H9 (cell line): ENCODE data around the gene RAB40B. TPM values are rescaled to one million over a fixed set of nuclear protein-coding genes. Genes with fewer than 3 reads are reported as not detected.

Experiments
- DNase-seq: peaks from one replicate; pipeline ENCODE4 v3.0.0-alpha.2; 2017
- H2AFZ ChIP-seq: one replicate; pipeline ENCODE4 v1.6.1; 2013; ENCODE audit warnings: mild to moderate bottlenecking, low read length, control low read depth, moderate library complexity
- H2AK5ac ChIP-seq: 2 replicates; pipeline ENCODE4 v1.6.1; 2013; ENCODE audit warnings: low read length, control low read depth, mixed read lengths; ENCODE audit not compliant: insufficient read length
- H2BK120ac ChIP-seq: one replicate; pipeline ENCODE4 v1.6.1; 2013; ENCODE audit warnings: low read depth, mild to moderate bottlenecking, low read length, control low read depth, inconsistent platforms; ENCODE audit not compliant: poor library complexity, severe bottlenecking
- H2BK12ac ChIP-seq: 2 replicates; pipeline ENCODE4 v1.6.1; 2013; ENCODE audit warnings: low read length, control low read depth, mixed read lengths, low read depth; ENCODE audit not compliant: insufficient read length
- H2BK15ac ChIP-seq: 2 replicates; pipeline ENCODE4 v1.6.1; 2013; ENCODE audit warnings: low read depth, low read length, control low read depth
- H2BK20ac ChIP-seq: one replicate; pipeline ENCODE4 v1.6.1; 2013; ENCODE audit warnings: low read depth, mild to moderate bottlenecking, low read length, control low read depth, inconsistent platforms; ENCODE audit not compliant: poor library complexity, severe bottlenecking
- H2BK5ac ChIP-seq: 2 replicates; pipeline ENCODE4 v1.6.1; 2013; ENCODE audit warnings: low read length, control low read depth, mixed read lengths; ENCODE audit not compliant: insufficient read length
- H3K14ac ChIP-seq: 2 replicates; pipeline ENCODE4 v1.6.1; 2013; ENCODE audit warnings: low read length, control low read depth; ENCODE audit not compliant: insufficient read depth
- H3K18ac ChIP-seq: 2 replicates; pipeline ENCODE4 v1.6.1; 2013; ENCODE audit warnings: low read depth, mild to moderate bottlenecking, mixed read lengths, low read length, control low read depth; ENCODE audit not compliant: insufficient read length
- H3K23ac ChIP-seq: 2 replicates; pipeline ENCODE4 v1.6.1; 2013; ENCODE audit warnings: low read length, control low read depth, mixed read lengths, low read depth; ENCODE audit not compliant: insufficient read length
- H3K23me2 ChIP-seq: 2 replicates; pipeline ENCODE4 v1.6.1; 2013; ENCODE audit warnings: low read depth, mild to moderate bottlenecking, mixed read lengths, low read length, control low read depth; ENCODE audit not compliant: insufficient read length, poor library complexity, severe bottlenecking
- H3K27ac ChIP-seq: 2 replicates; pipeline ENCODE4 v1.5.1; 2013; ENCODE audit warnings: low read length, control low read depth, mixed read lengths, low read depth; ENCODE audit not compliant: insufficient read length
- H3K27me3 ChIP-seq: 2 replicates; pipeline ENCODE4 v1.6.1; 2013; ENCODE audit warnings: low read length, control low read depth, inconsistent platforms; ENCODE audit not compliant: insufficient read depth
- H3K4ac ChIP-seq: 2 replicates; pipeline ENCODE4 v1.6.1; 2013; ENCODE audit warnings: low read depth, mild to moderate bottlenecking, control low read depth, inconsistent platforms, low read length, moderate library complexity
- H3K4me1 ChIP-seq: 2 replicates; pipeline ENCODE4 v1.6.1; 2013; ENCODE audit warnings: low read length, control low read depth, inconsistent platforms; ENCODE audit not compliant: insufficient read depth
- H3K4me2 ChIP-seq: 2 replicates; pipeline ENCODE4 v1.6.1; 2013; ENCODE audit warnings: low read length, control low read depth, mixed read lengths; ENCODE audit not compliant: insufficient read length, insufficient read depth
- H3K56ac ChIP-seq: 2 replicates; pipeline ENCODE4 v1.6.1; 2013; ENCODE audit warnings: low read depth, mild to moderate bottlenecking, mixed read lengths, low read length, control low read depth; ENCODE audit not compliant: insufficient read length
- H3K79me1 ChIP-seq: 2 replicates; pipeline ENCODE4 v1.6.1; 2013; ENCODE audit warnings: low read depth, mild to moderate bottlenecking, moderate library complexity, low read length, control low read depth, inconsistent platforms; ENCODE audit not compliant: insufficient read depth, poor library complexity, severe bottlenecking
- H3K79me2 ChIP-seq: 2 replicates; pipeline ENCODE4 v1.6.1; 2013; ENCODE audit warnings: low read length, control low read depth, inconsistent platforms; ENCODE audit not compliant: insufficient read depth
- H3K9ac ChIP-seq: 2 replicates; pipeline ENCODE4 v1.6.1; 2013; ENCODE audit warnings: low read length, control low read depth, mixed read lengths; ENCODE audit not compliant: insufficient read length; ENCODE audit errors: extremely low read depth
- H3K9me3 ChIP-seq: one replicate; pipeline ENCODE4 v1.6.1; 2013; ENCODE audit warnings: low read depth, low read length, inconsistent platforms; ENCODE audit not compliant: control insufficient read depth
- H3T11ph ChIP-seq: one replicate; pipeline ENCODE4 v1.6.1; 2013; ENCODE audit warnings: mild to moderate bottlenecking, low read length, control low read depth, inconsistent platforms
- H4K20me1 ChIP-seq: one replicate; pipeline ENCODE4 v1.6.1; 2013; ENCODE audit not compliant: control insufficient read depth, insufficient read length, insufficient read depth
- H4K5ac ChIP-seq: 2 replicates; pipeline ENCODE4 v1.6.1; 2013; ENCODE audit warnings: low read depth, mild to moderate bottlenecking, mixed read lengths, low read length, control low read depth; ENCODE audit not compliant: insufficient read length
- H4K8ac ChIP-seq: replicated peaks from 2 replicates; pipeline ENCODE4 v1.6.1; 2013; ENCODE audit warnings: low read length, control low read depth, mixed read lengths, low read depth; ENCODE audit not compliant: insufficient read length
- H4K91ac ChIP-seq: 2 replicates; pipeline ENCODE4 v1.6.1; 2013; ENCODE audit warnings: low read depth, mild to moderate bottlenecking, moderate library complexity, mixed read lengths, low read length, control low read depth; ENCODE audit not compliant: insufficient read length
- H3K27ac Mint-ChIP-seq, 3 experiments: 2 replicates in 2 of 3; 3 replicates in 1 of 3; pipeline ENCODE4 v1.8.0; 2020 to 2021; ENCODE audit warnings: mixed read lengths in 3 of 3, mild to moderate bottlenecking in 1 of 3, moderate library complexity in 1 of 3
- H3K27me3 Mint-ChIP-seq: 2 replicates; pipeline ENCODE4 v1.8.0; 2021; ENCODE audit warnings: low read depth, mild to moderate bottlenecking, moderate library complexity, mixed read lengths
- H3K36me3 Mint-ChIP-seq, 3 experiments: 2 replicates in 2 of 3; 3 replicates in 1 of 3; pipeline ENCODE4 v1.8.0; 2020 to 2021; ENCODE audit warnings: low read depth in 3 of 3, mixed read lengths in 3 of 3; ENCODE audit not compliant: insufficient read depth in 1 of 3
- H3K4me1 Mint-ChIP-seq, 2 experiments: 2 replicates each; pipeline ENCODE4 v1.8.0; 2020; ENCODE audit warnings: mixed read lengths in 2 of 2
- H3K4me3 Mint-ChIP-seq, 2 experiments: 2 replicates in 1 of 2; 3 replicates in 1 of 2; pipeline ENCODE4 v1.8.0; 2020 to 2021; ENCODE audit warnings: mild to moderate bottlenecking in 2 of 2, mixed read lengths in 2 of 2, moderate library complexity in 1 of 2
- H3K9me3 Mint-ChIP-seq, 2 experiments: 2 replicates in 1 of 2; 3 replicates in 1 of 2; pipeline ENCODE4 v1.8.0; 2020; ENCODE audit warnings: mild to moderate bottlenecking in 2 of 2, mixed read lengths in 2 of 2, moderate library complexity in 1 of 2
- CTCF ChIP-seq: fragments of 200-600 bp; sonication (generic); conservative IDR thresholded peaks from 3 replicates; pipeline ENCODE4 v1.8.0; 2021; ENCODE audit warnings: antibody characterized with exemption, mild to moderate bottlenecking
- WGBS: extraction: QIAGEN DNeasy Blood & Tissue Kit; methylation state at CpG from one replicate; pipeline ENCODE4 v1.1.7; 2013; ENCODE audit warnings: missing lambda C conversion rate, low lambda C conversion rate, mixed read lengths; ENCODE audit not compliant: insufficient read length; ENCODE audit errors: extremely low coverage; 5-methylcytosine and 5-hydroxymethylcytosine counted together
- total RNA-seq: library from RNA; stranded (reverse); gene quantifications from 2 replicates; pipeline ENCODE4 v1.2.1, GENCODE V29; 2021

The RAB40B gene
- total RNA-seq, 1 experiment from 2014 or later = 3.5 TPM

GRCh38 chr17:82658331-82658730, 40.2 kb downstream of the RAB40B start:
- Histone ChIP-seq H2BK5ac (no peak overlapping the region), H3K18ac (no peak overlapping the region), H4K5ac (no peak overlapping the region), H4K91ac (no peak overlapping the region), H2AFZ (no peak overlapping the region), H3K27me3 (no peaks in the 10 kb centered on the region), H3K4ac (no peak overlapping the region), H3K56ac (no peak overlapping the region), H2AK5ac (no peak overlapping the region), H3K23ac (no peak overlapping the region), H3K23me2 (no peaks in the 10 kb centered on the region), H3K9me3 (no peaks in the 10 kb centered on the region), H3T11ph (no peak overlapping the region), H3K27ac (no peak overlapping the region), H2BK12ac (no peak overlapping the region), H4K20me1 (no peaks in the 10 kb centered on the region), H3K4me1 (no peaks in the 10 kb centered on the region), H3K14ac (no peak overlapping the region), H2BK15ac (no peak overlapping the region), H3K9ac (no peak overlapping the region), H2BK20ac (no peak overlapping the region), H3K79me2 (no peaks in the 10 kb centered on the region), H4K8ac (no peak overlapping the region), H3K4me2 (no peak overlapping the region), H3K79me1 (no peaks in the 10 kb centered on the region), H2BK120ac (no peak overlapping the region)
- whole genome bisulfite sequencing = no CpG with 5 or more reads among the region's 23 CpGs
- no peak for DNase-seq
- Mint-ChIP-seq H3K27ac (no peak overlapping the region), H3K4me3 (no peak overlapping the region), H3K27me3 (no peaks in the 10 kb centered on the region), H3K9me3 (peaks cover 0 to 8% of the 10 kb centered on the region in 2 experiments; a peak in 1 of 5 replicates), H3K36me3 (no peaks in the 10 kb centered on the region; a peak in 1 of 7 replicates), H3K4me1 (no peaks in the 10 kb centered on the region)
- TF ChIP-seq CTCF = no peak
